ENCODE data around the gene TRABD2B.

DNA sequence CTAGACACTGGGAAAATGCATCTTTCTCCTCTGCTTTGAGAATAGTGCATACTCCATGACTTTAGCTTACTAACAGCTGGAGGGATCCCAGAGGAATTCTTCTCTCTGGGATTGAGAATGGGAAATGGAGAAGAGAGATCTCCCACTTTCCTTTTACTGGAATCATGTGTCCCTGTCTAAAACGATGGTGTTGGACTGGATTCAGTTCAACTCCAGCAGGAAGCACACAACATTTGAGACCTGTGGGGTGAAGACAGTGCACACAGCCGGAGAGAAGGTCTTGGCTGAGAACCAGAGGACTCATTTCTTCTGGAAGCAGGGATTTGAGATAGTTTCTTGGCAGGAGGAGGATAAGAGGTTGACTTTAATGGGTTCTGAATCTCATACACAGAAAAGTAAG lies 58.7 kb downstream of the TRABD2B start:
- TF ChIP-seq, protein P1, sequence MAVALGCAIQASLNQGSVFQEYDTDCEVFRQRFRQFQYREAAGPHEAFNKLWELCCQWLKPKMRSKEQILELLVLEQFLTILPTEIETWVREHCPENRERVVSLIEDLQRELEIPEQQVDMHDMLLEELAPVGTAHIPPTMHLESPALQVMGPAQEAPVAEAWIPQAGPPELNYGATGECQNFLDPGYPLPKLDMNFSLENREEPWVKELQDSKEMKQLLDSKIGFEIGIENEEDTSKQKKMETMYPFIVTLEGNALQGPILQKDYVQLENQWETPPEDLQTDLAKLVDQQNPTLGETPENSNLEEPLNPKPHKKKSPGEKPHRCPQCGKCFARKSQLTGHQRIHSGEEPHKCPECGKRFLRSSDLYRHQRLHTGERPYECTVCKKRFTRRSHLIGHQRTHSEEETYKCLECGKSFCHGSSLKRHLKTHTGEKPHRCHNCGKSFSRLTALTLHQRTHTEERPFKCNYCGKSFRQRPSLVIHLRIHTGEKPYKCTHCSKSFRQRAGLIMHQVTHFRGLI (tag by site-specific recombination; IDR thresholded peaks at IDR 0.05): no peak
- TF ChIP-seq ZNF132 (tag by site-specific recombination; IDR thresholded peaks at IDR 0.05; ENCODE audit: borderline replicate concordance): no peak
- TF ChIP-seq, protein P2, sequence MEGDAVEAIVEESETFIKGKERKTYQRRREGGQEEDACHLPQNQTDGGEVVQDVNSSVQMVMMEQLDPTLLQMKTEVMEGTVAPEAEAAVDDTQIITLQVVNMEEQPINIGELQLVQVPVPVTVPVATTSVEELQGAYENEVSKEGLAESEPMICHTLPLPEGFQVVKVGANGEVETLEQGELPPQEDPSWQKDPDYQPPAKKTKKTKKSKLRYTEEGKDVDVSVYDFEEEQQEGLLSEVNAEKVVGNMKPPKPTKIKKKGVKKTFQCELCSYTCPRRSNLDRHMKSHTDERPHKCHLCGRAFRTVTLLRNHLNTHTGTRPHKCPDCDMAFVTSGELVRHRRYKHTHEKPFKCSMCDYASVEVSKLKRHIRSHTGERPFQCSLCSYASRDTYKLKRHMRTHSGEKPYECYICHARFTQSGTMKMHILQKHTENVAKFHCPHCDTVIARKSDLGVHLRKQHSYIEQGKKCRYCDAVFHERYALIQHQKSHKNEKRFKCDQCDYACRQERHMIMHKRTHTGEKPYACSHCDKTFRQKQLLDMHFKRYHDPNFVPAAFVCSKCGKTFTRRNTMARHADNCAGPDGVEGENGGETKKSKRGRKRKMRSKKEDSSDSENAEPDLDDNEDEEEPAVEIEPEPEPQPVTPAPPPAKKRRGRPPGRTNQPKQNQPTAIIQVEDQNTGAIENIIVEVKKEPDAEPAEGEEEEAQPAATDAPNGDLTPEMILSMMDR (tag by site-specific recombination; IDR thresholded peaks at IDR 0.05): no peak
- TF ChIP-seq GLIS2 (tag by site-specific recombination; IDR thresholded peaks at IDR 0.05): no peak
- TF ChIP-seq, protein P3, sequence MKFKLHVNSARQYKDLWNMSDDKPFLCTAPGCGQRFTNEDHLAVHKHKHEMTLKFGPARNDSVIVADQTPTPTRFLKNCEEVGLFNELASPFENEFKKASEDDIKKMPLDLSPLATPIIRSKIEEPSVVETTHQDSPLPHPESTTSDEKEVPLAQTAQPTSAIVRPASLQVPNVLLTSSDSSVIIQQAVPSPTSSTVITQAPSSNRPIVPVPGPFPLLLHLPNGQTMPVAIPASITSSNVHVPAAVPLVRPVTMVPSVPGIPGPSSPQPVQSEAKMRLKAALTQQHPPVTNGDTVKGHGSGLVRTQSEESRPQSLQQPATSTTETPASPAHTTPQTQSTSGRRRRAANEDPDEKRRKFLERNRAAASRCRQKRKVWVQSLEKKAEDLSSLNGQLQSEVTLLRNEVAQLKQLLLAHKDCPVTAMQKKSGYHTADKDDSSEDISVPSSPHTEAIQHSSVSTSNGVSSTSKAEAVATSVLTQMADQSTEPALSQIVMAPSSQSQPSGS (tag by site-specific recombination; IDR thresholded peaks at IDR 0.05; ENCODE audit: low read depth): no peak
- no peak for TF ChIP-seq KLF10 (tag by site-specific recombination; IDR thresholded peaks at IDR 0.05)
- no peak for TF ChIP-seq ZFP69B (tag by site-specific recombination; IDR thresholded peaks at IDR 0.05)
- no peak for TF ChIP-seq RBAK (tag by site-specific recombination; IDR thresholded peaks at IDR 0.05)
